C4-2B (cell line): ENCODE data around the gene TNS1.

ENCODE experiments used
- H3K27ac ChIP-seq: fragments of 450-650 bp; 2 replicates; pipeline ENCODE4 v1.5.1; 2017
- ZFX ChIP-seq: fragments of 450-650 bp; IDR thresholded peaks from 2 replicates; pipeline ENCODE4 v1.6.1; 2017
- TF ChIP-seq, protein P1 (sequence below): fragments of 450-650 bp; conservative IDR thresholded peaks from 2 replicates; pipeline ENCODE4 v1.5.1; 2017; ENCODE audit warnings: mild to moderate bottlenecking

Gene TNS1

DNA sequence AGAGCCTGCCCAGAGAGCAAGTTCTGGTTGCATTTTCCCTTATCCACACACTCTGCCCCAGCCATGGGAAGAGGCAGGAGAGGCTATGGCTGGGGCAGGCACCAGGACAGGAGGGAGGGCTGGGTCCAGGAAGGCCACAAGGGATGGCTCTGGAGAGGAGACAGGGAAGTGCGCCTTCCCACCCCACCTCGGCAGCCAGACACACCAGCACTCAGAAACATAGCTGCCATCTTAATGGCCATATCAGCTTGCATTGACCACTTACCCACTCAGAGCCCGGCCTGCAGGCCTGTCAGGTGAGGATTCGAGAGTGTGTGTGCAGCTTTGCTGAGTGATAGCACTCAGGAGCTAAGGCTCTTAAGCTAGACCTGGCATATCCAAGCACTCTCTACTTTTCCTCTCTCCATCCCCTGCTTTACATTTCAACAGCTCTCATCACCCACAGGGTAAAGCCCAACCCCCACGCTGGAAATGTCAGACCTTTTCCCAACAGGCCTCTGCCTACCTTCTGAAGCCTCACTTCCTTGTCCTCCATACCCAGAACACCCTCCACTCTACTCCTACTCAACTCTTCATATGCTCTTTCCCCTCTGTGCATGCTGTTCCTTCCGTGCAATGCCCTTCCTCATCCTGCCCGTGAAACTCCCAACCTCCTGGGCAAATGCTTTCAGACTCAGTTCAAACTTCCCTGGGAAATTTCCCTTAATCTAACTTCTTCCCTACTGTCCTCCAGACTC, 147.9 kb downstream of the TNS1 start:
- TF ChIP-seq, protein P1, sequence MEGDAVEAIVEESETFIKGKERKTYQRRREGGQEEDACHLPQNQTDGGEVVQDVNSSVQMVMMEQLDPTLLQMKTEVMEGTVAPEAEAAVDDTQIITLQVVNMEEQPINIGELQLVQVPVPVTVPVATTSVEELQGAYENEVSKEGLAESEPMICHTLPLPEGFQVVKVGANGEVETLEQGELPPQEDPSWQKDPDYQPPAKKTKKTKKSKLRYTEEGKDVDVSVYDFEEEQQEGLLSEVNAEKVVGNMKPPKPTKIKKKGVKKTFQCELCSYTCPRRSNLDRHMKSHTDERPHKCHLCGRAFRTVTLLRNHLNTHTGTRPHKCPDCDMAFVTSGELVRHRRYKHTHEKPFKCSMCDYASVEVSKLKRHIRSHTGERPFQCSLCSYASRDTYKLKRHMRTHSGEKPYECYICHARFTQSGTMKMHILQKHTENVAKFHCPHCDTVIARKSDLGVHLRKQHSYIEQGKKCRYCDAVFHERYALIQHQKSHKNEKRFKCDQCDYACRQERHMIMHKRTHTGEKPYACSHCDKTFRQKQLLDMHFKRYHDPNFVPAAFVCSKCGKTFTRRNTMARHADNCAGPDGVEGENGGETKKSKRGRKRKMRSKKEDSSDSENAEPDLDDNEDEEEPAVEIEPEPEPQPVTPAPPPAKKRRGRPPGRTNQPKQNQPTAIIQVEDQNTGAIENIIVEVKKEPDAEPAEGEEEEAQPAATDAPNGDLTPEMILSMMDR = no peak
- no peak for TF ChIP-seq ZFX
- H3K27ac ChIP-seq = no peak overlapping the region

DNA sequence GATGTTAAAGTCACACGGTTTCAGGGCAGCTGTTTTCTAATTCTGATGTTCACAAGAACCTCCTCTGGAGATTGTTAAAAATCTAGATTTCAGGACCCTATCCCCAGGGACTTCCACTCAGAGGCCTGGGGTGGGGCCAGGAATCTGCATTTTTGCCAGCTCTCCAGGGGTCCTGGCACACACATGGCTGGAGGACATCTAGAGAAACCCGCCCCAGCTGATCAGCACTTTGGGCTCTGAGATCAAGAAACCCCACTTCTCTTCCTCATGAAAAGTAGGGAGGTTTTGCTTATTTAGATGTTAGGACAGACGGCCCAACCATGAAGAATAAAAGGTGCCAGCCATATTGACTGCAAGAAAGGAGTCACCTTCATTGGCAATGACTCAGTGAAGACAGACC, 148.8 kb downstream of the TNS1 start:
- H3K27ac ChIP-seq = no peak overlapping the region

DNA sequence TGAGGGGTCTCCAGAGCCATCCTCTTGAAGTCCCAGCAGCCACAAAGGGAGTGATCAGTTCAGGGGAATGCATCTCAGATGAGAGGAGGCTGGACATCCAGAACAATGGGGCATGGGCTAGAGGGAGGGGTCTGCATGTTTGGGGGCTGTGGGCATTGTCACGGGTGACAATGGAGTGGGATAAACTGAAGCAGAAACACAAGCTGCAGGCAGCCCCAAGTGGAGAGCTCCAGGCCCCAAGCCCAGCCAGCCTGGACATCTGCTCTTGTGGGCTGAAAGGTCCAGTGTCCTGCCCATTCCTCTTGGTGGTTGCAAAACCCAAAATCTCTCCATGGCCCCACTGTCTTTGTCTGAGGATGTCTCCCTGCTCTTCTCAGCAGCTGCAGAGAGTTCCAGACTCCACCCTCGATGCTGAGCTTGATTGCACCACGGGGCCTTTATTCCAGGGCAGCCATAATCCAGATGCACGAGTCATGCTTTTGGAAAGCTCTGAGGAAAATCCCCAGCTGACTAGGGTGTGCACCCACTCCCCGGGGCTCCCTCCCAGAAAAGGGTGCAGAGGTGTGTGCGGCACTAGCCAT, 149.4 kb downstream of the TNS1 start:
- H3K27ac ChIP-seq = no peak overlapping the region

More for the DNA sequence above, 148.8 kb downstream of the TNS1 start:
- no peak for TF ChIP-seq ZFX
- TF ChIP-seq, protein P1 = no peak

DNA sequence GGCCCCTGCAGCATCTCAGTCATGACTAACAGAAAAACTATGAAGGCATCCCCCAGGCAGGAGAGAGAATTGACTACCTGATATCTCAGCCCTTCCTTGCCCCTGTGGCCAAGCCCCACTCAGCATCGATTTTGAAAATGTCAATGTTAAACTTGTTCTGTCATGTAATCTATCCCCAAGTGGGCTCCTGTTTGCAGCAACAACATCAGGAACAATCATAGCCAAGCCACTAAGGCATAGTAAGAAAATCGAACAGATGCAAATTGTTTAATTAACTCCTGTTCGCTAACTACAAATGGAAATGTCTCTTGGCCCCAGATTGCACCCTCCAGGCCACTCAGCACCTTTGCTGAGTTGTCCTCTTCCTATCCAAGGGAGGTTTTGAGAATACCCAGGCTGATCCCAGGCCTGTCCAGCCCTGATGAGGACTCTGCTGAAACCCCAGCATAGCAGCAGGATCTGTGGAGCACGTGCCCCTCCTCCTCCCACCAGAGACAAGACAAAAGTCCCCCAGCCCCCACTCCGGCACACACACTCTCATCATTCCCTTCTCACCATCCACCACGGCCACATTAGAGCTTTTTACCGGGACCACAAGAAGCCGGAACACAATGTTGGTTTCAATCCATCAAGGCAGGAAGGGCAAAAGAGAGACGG, 150.1 kb downstream of the TNS1 start:
- TF ChIP-seq ZFX = no peak
- TF ChIP-seq, protein P1 = no peak
- H3K27ac ChIP-seq = no peak overlapping the region

More for the DNA sequence above, 149.4 kb downstream of the TNS1 start:
- no peak for TF ChIP-seq ZFX
- TF ChIP-seq, protein P1 = no peak

DNA sequence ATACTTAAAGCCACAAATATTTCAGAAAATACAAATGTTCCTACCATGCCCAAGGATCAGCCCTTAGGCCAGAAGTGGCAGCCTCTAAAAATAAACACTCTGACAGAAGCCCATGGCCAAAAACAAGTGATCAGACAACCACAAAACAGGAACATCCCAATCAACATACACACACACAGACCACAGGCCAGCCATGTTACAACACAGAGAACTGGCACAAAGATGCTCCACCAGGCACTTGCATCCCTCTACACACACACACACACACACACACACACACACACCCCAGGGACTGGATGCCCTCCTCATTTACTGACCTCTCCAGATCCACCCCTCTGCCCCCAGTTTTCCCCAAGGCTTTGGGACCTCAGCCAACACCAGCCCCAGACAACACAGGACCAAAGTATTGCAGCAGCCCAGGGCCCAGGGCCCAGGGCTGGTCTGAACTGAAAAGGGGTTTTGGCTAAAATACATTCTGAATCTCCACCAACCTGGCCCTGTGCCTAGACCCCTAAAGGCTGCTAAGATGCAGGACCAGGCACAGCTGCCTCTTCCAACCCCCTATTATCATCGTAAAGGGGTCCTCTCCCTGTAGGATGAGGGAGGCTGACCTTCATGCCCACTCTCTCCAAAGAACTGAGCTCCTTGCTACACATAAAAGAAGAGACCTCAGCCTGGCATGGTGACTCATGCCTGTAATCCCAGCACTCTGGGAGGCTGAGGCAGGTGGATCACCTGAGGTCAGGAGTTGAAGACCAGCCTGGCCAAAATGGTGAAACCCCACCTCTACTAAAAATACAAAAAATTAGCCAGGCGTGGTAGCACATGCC, 151.4 kb downstream of the TNS1 start:
- no peak overlapping the region for H3K27ac ChIP-seq
- TF ChIP-seq, protein P1 = no peak
- no peak for TF ChIP-seq ZFX

DNA sequence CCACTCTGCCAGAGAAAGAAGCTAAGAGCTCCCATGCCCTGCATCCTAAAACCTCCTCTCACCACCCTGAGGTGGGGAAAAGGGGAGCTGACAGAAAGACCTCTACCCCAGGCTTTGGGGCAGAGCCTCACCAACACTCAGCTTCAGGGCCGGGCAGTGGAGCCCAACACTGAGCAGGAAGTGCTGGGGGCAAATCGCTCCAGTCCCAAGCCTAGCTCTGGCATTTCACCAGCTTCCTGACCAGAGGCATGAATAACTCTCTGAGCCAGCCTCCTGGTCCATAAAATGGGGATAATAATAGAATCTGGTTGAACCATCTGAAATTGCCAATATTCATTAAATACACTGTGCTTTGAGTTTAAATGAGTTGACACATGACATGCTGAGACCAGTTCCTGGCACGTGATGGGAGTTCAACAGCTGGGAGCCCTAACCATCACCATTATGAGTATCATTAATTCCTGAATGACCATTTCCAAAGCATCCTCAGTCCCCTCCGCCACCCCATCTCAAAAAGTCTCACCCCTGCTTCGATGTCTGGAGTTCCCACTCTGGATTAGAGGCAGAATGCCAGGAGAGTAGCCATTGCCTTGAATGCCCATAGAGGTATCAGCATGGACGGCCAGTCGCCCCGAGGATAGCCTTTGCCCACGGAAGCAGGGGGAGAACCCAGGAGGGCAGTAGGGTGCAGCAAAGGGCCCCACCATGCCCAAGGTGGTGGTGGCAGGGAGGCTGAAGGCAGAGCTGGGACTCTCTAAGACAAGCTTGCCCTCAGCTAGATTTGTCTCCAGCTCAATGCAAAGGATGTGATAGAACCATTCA, 153.4 kb downstream of the TNS1 start:
- H3K27ac ChIP-seq = no peak overlapping the region
- TF ChIP-seq, protein P1 = no peak
- TF ChIP-seq ZFX = no peak
